Astrocyte (in vitro differentiated cells and primary cell): ENCODE measurements around the gene SPCS1.

ENCODE experiments used
- EZH2 ChIP-seq: IDR thresholded peaks from 2 replicates; pipeline ENCODE4 v1.6.1; 2012; ENCODE audit warnings: mild to moderate bottlenecking, low read length, inconsistent platforms; ENCODE audit not compliant: insufficient read depth
- TF ChIP-seq, protein P1 (sequence below): IDR thresholded peaks from 2 replicates; pipeline ENCODE4 v1.5.1; 2011; ENCODE audit warnings: low read depth, mild to moderate bottlenecking, inconsistent platforms, low read length, moderate library complexity; ENCODE audit not compliant: insufficient read depth

- TF ChIP-seq, protein P1, sequence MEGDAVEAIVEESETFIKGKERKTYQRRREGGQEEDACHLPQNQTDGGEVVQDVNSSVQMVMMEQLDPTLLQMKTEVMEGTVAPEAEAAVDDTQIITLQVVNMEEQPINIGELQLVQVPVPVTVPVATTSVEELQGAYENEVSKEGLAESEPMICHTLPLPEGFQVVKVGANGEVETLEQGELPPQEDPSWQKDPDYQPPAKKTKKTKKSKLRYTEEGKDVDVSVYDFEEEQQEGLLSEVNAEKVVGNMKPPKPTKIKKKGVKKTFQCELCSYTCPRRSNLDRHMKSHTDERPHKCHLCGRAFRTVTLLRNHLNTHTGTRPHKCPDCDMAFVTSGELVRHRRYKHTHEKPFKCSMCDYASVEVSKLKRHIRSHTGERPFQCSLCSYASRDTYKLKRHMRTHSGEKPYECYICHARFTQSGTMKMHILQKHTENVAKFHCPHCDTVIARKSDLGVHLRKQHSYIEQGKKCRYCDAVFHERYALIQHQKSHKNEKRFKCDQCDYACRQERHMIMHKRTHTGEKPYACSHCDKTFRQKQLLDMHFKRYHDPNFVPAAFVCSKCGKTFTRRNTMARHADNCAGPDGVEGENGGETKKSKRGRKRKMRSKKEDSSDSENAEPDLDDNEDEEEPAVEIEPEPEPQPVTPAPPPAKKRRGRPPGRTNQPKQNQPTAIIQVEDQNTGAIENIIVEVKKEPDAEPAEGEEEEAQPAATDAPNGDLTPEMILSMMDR: no peak
- no peak for TF ChIP-seq EZH2
Observed at GRCh38 chr3:52689151-52689550, 16.8 kb upstream of the SPCS1 start.
